ENCODE measurements around the gene RYR1. TPM values are rescaled to one million over a fixed set of nuclear protein-coding genes. Genes with fewer than 3 reads are reported as not detected.

Gene RYR1
- total RNA-seq, 1 experiment from 2014 or later = not detected

GRCh38 chr19:38616265-38616664 lies 182.8 kb downstream of the RYR1 start:
- intact Hi-C loops (cut with micrococcal nuclease) = no loop called here
- H3K4me3 ChIP-seq (ENCODE audit: low read length) = no peak overlapping the region
- H3K4me1 ChIP-seq (ENCODE audit: insufficient read depth, low read length) = peaks cover 14% of the 10 kb centered on the region
- no peak for ATAC-seq
- H2AFZ ChIP-seq (ENCODE audit: low read length) = no peak overlapping the region
- no peak overlapping the region for H3K4me2 ChIP-seq (ENCODE audit: low read length)
- no peak overlapping the region for H3K27ac ChIP-seq (ENCODE audit: low read length)
- ChIA-PET POLR2A (ENCODE audit: unreplicated experiment) (no interaction called here), CTCF (no interaction called here)
- TF ChIP-seq EZH2 (IDR thresholded peaks at IDR 0.05; ENCODE audit: low read length, unreplicated experiment) = no peak
- no peak for TF ChIP-seq CTCF (conservative IDR thresholded peaks at IDR 0.05; ENCODE audit: low read depth, low read length)
- TF ChIP-seq EZH2phosphoT487 (IDR thresholded peaks at IDR 0.05; ENCODE audit: borderline replicate concordance, low read length) = no peak
- no peaks in the 10 kb centered on the region for H4K20me1 ChIP-seq (ENCODE audit: low read length)
- no peaks in the 10 kb centered on the region for H3K27me3 ChIP-seq (ENCODE audit: low read length)
- no peak overlapping the region for H3K9ac ChIP-seq (ENCODE audit: low read length)
- no TSS peak for BruUV-seq (replicated peaks)
- DNase-seq = no peak
- no peaks in the 10 kb centered on the region for H3F3A ChIP-seq (ENCODE audit: low read length, unreplicated experiment)
- H3K9me2 ChIP-seq (replicated peaks; ENCODE audit: low read length) = no peaks in the 10 kb centered on the region
- no peaks in the 10 kb centered on the region for H3K9me3 ChIP-seq (ENCODE audit: low read length)
- H3K36me3 ChIP-seq (ENCODE audit: low read depth, low read length) = no peaks in the 10 kb centered on the region; the same call in 1 of the 2 replicates
- peaks cover 21% of the 10 kb centered on the region for H3K79me2 ChIP-seq (ENCODE audit: low read length)

GRCh38 chr19:38617283-38617763 lies 183.8 kb downstream of the RYR1 start:
- ChIA-PET CTCF (no interaction called here), POLR2A (ENCODE audit: unreplicated experiment) (no interaction called here)
- Histone ChIP-seq H3K27me3 (ENCODE audit: low read length) (no peaks in the 10 kb centered on the region), H3K4me1 (ENCODE audit: insufficient read depth, low read length) (peaks cover 14% of the 10 kb centered on the region), H3K9ac (ENCODE audit: low read length) (no peak overlapping the region), H2AFZ (ENCODE audit: low read length) (no peak overlapping the region), H3K4me3 (ENCODE audit: low read length) (no peak overlapping the region), H3K9me2 (replicated peaks; ENCODE audit: low read length) (no peaks in the 10 kb centered on the region), H4K20me1 (ENCODE audit: low read length) (no peaks in the 10 kb centered on the region), H3K9me3 (ENCODE audit: low read length) (no peaks in the 10 kb centered on the region), H3K4me2 (ENCODE audit: low read length) (no peak overlapping the region), H3K36me3 (ENCODE audit: low read depth, low read length) (no peaks in the 10 kb centered on the region; the same call in 1 of the 2 replicates), H3K27ac (ENCODE audit: low read length) (no peak overlapping the region), H3K79me2 (ENCODE audit: low read length) (peaks cover 24% of the 10 kb centered on the region), H3F3A (ENCODE audit: low read length, unreplicated experiment) (no peaks in the 10 kb centered on the region)
- DNase-seq = no peak
- BruUV-seq (replicated peaks) = no TSS peak
- intact Hi-C loops (cut with micrococcal nuclease) = no loop called here
- TF ChIP-seq EZH2 (IDR thresholded peaks at IDR 0.05; ENCODE audit: low read length, unreplicated experiment) (no peak), EZH2phosphoT487 (IDR thresholded peaks at IDR 0.05; ENCODE audit: borderline replicate concordance, low read length) (no peak), CTCF (conservative IDR thresholded peaks at IDR 0.05; ENCODE audit: low read depth, low read length) (no peak)
- no peak for ATAC-seq

GRCh38 chr19:38617764-38618589 lies 184.5 kb downstream of the RYR1 start, which contains the start of gene MAP4K1:
MAP4K1 (minus strand) TSS chr19:38617953; CDS start chr19:38617895, 58 bp downstream.
- ChIA-PET POLR2A (ENCODE audit: unreplicated experiment) (interaction anchor here (0.6 kb wide), 1 partner anchor 198 kb away, joined by 3 read pairs; no protein-coding TSS in a partner anchor), CTCF (interaction anchor here (1.2 to 1.9 kb wide), 2 partner anchors 17 to 215 kb away, joined by 7 to 17 read pairs; partner anchors contain the start of gene FAM98C)
- H4K20me1 ChIP-seq (ENCODE audit: low read length) = no peaks in the 10 kb centered on the region
- no peaks in the 10 kb centered on the region for H3K27me3 ChIP-seq (ENCODE audit: low read length)
- peaks cover 24% of the 10 kb centered on the region for H3K79me2 ChIP-seq (ENCODE audit: low read length)
- H3K9me3 ChIP-seq (ENCODE audit: low read length) = no peaks in the 10 kb centered on the region
- ATAC-seq = peak; percentile 25
- peaks cover 14% of the 10 kb centered on the region for H3K4me1 ChIP-seq (ENCODE audit: insufficient read depth, low read length)
- H3K27ac ChIP-seq (ENCODE audit: low read length) = peak within 1 kb of the TSS; percentile 46; the same call in 1 of the 2 replicates
- H3F3A ChIP-seq (ENCODE audit: low read length, unreplicated experiment) = no peaks in the 10 kb centered on the region
- H3K36me3 ChIP-seq (ENCODE audit: low read depth, low read length) = no peaks in the 10 kb centered on the region; the same call in 1 of the 2 replicates
- DNase-seq = no peak
- peak within 1 kb of the TSS; percentile 98 for H3K9ac ChIP-seq (ENCODE audit: low read length)
- intact Hi-C loops (cut with micrococcal nuclease) = no loop called here
- BruUV-seq (replicated peaks) = TSS peak; percentile 86
- peak within 1 kb of the TSS; percentile 88 for H3K4me2 ChIP-seq (ENCODE audit: low read length)
- H3K9me2 ChIP-seq (replicated peaks; ENCODE audit: low read length) = no peaks in the 10 kb centered on the region
- no peak for TF ChIP-seq CTCF (conservative IDR thresholded peaks at IDR 0.05; ENCODE audit: low read depth, low read length)
- no peak for TF ChIP-seq EZH2phosphoT487 (IDR thresholded peaks at IDR 0.05; ENCODE audit: borderline replicate concordance, low read length)
- no peak for TF ChIP-seq EZH2 (IDR thresholded peaks at IDR 0.05; ENCODE audit: low read length, unreplicated experiment)
- H3K4me3 ChIP-seq (ENCODE audit: low read length) = peak within 1 kb of the TSS; percentile 92
- H2AFZ ChIP-seq (ENCODE audit: low read length) = peak within 1 kb of the TSS; percentile 86

Measured in PC-3 (cell line).